Hematopoietic multipotent progenitor cell treated with erythropoietin and hydrocortisone succinate and interleukin-3 and kit ligand, for 8 days (in vitro differentiated cells): ENCODE data around the gene ARFGAP2.

Source experiments
- DNase-seq: peaks from one replicate; pipeline ENCODE4 v3.0.0-alpha.2; 2015

ARFGAP2 gene

GRCh38 chr11:47166368-47166767 is 10.3 kb downstream of the ARFGAP2 start:
- no peak for DNase-seq

- DNase-seq = no peak
Observed at GRCh38 chr11:47165253-47165840, 11.3 kb downstream of the ARFGAP2 start.

- no peak for DNase-seq
Observed at GRCh38 chr11:47164321-47164720, 12.4 kb downstream of the ARFGAP2 start.

- no peak for DNase-seq
Observed at GRCh38 chr11:47163898-47164297, 12.8 kb downstream of the ARFGAP2 start.

GRCh38 chr11:47163193-47163592 is 13.5 kb downstream of the ARFGAP2 start:
- no peak for DNase-seq

- DNase-seq = no peak
Observed at GRCh38 chr11:47162426-47162825, 14.3 kb downstream of the ARFGAP2 start.

GRCh38 chr11:47161890-47162289 is 14.8 kb downstream of the ARFGAP2 start:
- DNase-seq = no peak

- DNase-seq = peak; percentile 77
Observed at GRCh38 chr11:47161134-47161854, 15.4 kb downstream of the ARFGAP2 start.

GRCh38 chr11:47160753-47161133 is 15.9 kb downstream of the ARFGAP2 start:
- DNase-seq = no peak

GRCh38 chr11:47158242-47158641 is 18.4 kb downstream of the ARFGAP2 start:
- DNase-seq = no peak

- no peak for DNase-seq
Observed at GRCh38 chr11:47157805-47158204, 18.9 kb downstream of the ARFGAP2 start.

GRCh38 chr11:47156951-47157350 is 19.7 kb downstream of the ARFGAP2 start:
- DNase-seq = no peak

- peak; percentile 7 for DNase-seq
Observed at GRCh38 chr11:47156333-47156732, 20.3 kb downstream of the ARFGAP2 start.

GRCh38 chr11:47155879-47156278 is 20.8 kb downstream of the ARFGAP2 start:
- DNase-seq = no peak

- DNase-seq = no peak
Observed at GRCh38 chr11:47154616-47155570, 21.8 kb downstream of the ARFGAP2 start.

GRCh38 chr11:47152953-47153950 is 23.4 kb downstream of the ARFGAP2 start:
- peak; percentile 73 for DNase-seq

GRCh38 chr11:47152126-47152952 is 24.3 kb downstream of the ARFGAP2 start:
- DNase-seq = no peak

GRCh38 chr11:47149782-47150181 is 26.9 kb downstream of the ARFGAP2 start:
- DNase-seq = no peak

- no peak for DNase-seq
Observed at GRCh38 chr11:47148903-47149531, 27.7 kb downstream of the ARFGAP2 start.

- no peak for DNase-seq
Observed at GRCh38 chr11:47148270-47148669, 28.4 kb downstream of the ARFGAP2 start.

- no peak for DNase-seq
Observed at GRCh38 chr11:47147681-47148080, 29.0 kb downstream of the ARFGAP2 start.
